Subcutaneous adipose tissue (tissue), 4 donors: Measurements from ENCODE around the gene GID4. TPM values are rescaled to one million over a fixed set of nuclear protein-coding genes. Genes with fewer than 3 reads are reported as not detected.

ENCODE experiments used
- CTCF ChIP-seq: fragments of 450-650 bp; IDR thresholded peaks from one replicate; pipeline ENCODE4 v1.5.1; 2016; ENCODE audit warnings: low read depth, mild to moderate bottlenecking, control low read depth, antibody characterized with exemption, moderate library complexity
- total RNA-seq, 4 donors: library from RNA; depleted of rRNA; stranded (reverse); fragments of >200 nt; gene quantifications; one replicate each; pipeline ENCODE4 v1.1.0, GENCODE V29; 2016

GID4 gene
- 10 to 100 TPM; 17.0 to 29.8 (median 19.2) TPM for total RNA-seq

DNA sequence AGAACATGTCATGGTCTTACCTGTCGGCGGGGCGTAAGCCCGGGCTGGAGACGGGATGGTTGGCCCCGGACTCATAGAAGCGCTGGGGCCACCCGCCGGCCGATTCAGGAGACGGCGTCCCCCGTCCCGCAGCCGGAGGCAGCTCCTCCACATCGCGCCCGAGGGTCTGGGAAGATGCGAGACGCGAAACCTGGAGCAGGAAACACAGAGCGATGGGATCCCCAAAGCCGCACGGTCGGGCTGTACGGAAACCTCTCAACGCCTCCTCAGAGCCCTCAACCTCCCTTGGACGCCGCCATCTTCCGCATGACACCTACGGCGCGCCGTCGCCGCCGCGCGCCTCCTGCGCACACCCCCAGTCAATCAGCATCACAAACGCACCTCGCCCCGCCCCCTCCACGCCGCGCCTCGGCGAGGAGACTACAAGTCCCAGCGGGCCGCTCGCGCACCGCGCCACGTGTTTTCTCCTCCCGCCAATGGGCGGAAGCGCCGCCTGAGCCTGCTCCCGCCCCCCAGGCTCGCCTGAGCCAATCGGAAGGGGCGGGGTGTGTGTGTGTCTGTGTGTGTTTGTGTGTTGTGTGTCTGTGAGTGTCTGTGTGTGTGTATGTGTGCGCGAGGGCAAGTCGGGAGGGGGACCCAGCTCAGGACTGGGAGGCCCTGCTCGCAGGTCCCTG, at the start of gene GID4, which contains the start of gene ATPAF2:
GID4 (plus strand) TSS at position 548 of the 674 bp plus-strand sequence; CDS start at position 605, 57 bp downstream.
ATPAF2 (minus strand) TSS at position 308 of the 674 bp plus-strand sequence; CDS start at position 153, 155 bp downstream.
- TF ChIP-seq CTCF, result no peak

DNA sequence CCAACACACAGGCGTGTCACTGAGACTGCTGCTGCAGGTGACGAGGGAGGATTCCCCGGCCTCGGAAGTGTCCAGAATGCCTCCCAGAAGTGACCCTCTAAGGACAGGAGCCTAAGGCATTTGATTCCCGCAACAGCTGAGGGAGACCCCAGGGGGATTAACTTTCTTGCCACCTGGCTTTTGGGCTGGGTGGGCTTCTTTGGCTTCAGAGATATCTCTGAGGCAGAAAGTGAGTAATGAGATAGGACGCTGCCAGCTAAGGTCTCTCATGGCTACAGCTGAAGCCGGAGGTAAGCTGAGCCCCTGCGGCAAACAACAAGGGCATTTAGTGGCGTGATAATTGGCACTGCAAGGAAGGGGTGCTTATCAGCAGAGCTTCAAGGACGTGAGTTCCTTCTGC, 49.6 kb upstream of the GID4 start:
- TF ChIP-seq CTCF, result no peak

GRCh38 chr17:17990282-17990681, 48.9 kb upstream of the GID4 start:
- no peak for TF ChIP-seq CTCF

GRCh38 chr17:17993366-17993765, 45.8 kb upstream of the GID4 start:
- TF ChIP-seq CTCF, result no peak

DNA sequence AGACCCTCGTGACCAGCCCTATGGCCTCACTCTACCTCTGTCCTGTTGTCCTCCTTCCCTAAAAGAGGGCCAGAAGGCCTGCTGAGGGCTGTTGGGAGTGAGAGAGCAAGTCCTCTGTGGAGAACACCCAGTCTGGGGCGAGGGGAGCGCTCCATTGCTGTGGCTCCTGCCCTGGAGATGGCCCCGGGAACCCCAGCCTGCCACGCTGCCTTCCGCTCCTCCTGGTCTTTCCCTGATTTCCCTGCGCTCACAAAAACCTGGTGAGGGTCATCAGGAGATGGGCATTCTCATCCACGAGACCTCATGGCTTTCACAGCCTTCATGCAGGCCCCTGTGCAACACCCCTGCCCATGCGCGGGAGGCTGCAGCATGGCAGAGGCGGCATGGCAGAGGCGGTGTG, 45.4 kb upstream of the GID4 start:
- TF ChIP-seq CTCF, result no peak

GRCh38 chr17:17994271-17995069, 44.7 kb upstream of the GID4 start:
- TF ChIP-seq CTCF, result no peak

- TF ChIP-seq CTCF, result no peak
These were observed 40.3 kb upstream of the GID4 start for GRCh38 chr17:17998934-17999333.
